Retinal pigment epithelial cell (primary cell): ENCODE data around the gene BHLHE40.

Source experiments
- DNase-seq: peaks from one replicate; pipeline ENCODE4 v3.0.0-alpha.2; 2010; ENCODE audit warnings: low read depth
- H3K4me3 ChIP-seq: 2 replicates; pipeline ENCODE4 v1.5.1; 2011; ENCODE audit warnings: mild to moderate bottlenecking, low read length, control low read depth, moderate library complexity
- TF ChIP-seq, protein P1 (sequence below): conservative IDR thresholded peaks from 2 replicates; pipeline ENCODE4 v1.5.1; 2011; ENCODE audit warnings: low read depth, low read length, control low read depth, inconsistent platforms

Gene BHLHE40

GRCh38 chr3:5004319-5005152, 25.3 kb downstream of the BHLHE40 start:
- H3K4me3 ChIP-seq: no peak overlapping the region
- no peak for DNase-seq
- TF ChIP-seq, protein P1, sequence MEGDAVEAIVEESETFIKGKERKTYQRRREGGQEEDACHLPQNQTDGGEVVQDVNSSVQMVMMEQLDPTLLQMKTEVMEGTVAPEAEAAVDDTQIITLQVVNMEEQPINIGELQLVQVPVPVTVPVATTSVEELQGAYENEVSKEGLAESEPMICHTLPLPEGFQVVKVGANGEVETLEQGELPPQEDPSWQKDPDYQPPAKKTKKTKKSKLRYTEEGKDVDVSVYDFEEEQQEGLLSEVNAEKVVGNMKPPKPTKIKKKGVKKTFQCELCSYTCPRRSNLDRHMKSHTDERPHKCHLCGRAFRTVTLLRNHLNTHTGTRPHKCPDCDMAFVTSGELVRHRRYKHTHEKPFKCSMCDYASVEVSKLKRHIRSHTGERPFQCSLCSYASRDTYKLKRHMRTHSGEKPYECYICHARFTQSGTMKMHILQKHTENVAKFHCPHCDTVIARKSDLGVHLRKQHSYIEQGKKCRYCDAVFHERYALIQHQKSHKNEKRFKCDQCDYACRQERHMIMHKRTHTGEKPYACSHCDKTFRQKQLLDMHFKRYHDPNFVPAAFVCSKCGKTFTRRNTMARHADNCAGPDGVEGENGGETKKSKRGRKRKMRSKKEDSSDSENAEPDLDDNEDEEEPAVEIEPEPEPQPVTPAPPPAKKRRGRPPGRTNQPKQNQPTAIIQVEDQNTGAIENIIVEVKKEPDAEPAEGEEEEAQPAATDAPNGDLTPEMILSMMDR: no peak

DNA sequence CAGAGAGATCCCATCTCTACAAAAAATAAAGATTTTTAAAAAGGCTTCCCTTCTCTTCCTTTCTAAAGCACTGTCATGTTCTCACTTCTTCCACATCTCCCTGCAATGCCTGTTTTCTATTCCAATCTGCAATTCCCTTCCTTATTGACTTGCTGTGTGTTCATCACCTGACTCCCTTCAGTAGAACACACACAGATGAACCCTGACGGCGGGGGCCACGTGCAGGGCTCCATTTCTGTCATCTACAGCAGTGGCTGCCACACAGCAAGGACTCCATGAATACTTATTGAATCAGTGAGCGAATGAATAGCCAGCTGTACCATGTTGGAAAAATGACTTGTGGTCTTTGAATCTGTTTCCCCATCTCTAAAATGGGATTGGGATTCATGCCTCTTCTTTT, 26.1 kb downstream of the BHLHE40 start:
- TF ChIP-seq, protein P1: no peak
- no peak for DNase-seq
- H3K4me3 ChIP-seq: no peak overlapping the region

DNA sequence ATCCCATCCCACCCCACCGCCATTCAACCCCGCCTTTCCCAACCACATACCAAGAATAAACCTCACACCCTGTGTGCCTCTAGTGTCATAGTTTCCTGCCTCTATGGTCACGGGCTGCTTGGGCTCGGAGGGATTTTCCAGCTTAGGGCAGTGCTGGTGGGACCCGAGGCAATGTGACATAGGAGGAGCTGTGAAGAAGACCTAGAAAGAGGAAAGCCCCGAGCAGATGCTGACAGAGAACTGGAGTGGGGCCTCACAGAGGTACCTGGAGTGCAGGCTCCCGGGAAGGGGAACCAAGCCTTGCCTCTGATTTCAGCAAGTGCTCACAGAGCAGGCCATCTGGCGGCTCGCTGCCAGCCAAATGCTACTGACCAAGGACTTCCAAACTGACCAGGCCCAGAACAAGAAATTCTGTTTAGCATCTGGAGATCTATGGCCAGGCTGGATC, 27.5 kb downstream of the BHLHE40 start:
- DNase-seq: no peak
- TF ChIP-seq, protein P1: no peak
- H3K4me3 ChIP-seq: no peak overlapping the region

GRCh38 chr3:5007873-5008272, 28.6 kb downstream of the BHLHE40 start:
- no peak for DNase-seq
- TF ChIP-seq, protein P1: no peak
- H3K4me3 ChIP-seq: no peak overlapping the region

DNA sequence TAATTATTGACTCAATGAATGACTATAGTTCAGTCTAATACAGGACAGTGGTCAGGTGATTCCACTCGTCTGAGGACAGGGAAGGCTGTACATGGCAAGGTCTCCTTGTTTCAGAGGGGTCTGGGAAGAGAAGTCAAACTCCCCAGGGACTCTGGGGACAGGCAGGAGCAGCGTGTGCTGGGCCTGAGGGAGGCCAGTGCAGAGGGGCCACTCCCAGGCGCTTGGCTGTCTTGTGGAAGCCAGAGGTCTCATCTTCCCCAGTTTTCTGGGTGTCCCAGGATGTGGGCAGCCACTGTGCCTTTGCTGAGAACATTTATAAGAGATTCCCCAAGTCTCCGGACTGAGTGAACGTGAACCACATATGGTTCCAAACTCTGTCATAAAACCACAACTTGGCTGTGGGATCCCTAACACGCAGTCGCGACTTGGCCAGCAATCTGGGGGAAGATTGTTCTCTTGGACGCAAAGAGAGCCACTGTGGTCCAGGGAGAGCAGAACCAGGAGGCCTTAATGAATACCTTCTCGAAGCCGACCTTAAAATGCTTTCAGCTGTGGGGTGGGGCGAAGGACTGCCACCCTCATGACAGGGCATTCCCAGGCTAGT, 30.4 kb downstream of the BHLHE40 start:
- H3K4me3 ChIP-seq: no peak overlapping the region
- DNase-seq: no peak
- TF ChIP-seq, protein P1: no peak

- no peak for DNase-seq
- H3K4me3 ChIP-seq: no peak overlapping the region
Observed at GRCh38 chr3:5010140-5010539, 30.9 kb downstream of the BHLHE40 start.

More at GRCh38 chr3:5010140-5010539, 30.9 kb downstream of the BHLHE40 start:
- TF ChIP-seq, protein P1: no peak
